ENCODE measurements around the gene SYNDIG1. TPM values are rescaled to one million over a fixed set of nuclear protein-coding genes. Genes with fewer than 3 reads are reported as not detected.

Gene SYNDIG1
- total and polyA plus RNA-seq, 4 donors = 0.20 to 5.0 (median 0.63) TPM

DNA sequence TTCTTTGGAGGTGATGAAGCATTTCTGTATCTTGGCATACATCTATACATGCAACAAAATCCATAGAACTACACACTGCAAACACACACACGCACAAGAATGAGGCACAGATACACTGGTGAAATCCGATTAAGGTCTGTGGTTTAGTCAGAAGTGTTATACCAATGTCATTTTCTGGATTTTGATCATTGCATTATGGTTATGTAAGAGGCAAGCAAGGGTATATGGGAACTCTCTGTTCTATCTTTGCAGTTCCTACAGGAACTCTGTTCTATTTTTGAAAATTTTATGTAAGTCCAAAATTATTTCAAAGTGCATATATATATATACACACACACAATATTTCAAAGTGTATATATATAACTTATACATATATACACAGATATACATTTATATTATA is 101.7 kb downstream of the SYNDIG1 start:
- Histone ChIP-seq H3K27ac (ENCODE audit: low read depth in 1 of 2, low read length in 1 of 2) (no peak overlapping the region), H3K9ac (ENCODE audit: insufficient read depth in 1 of 2, low read length in 2 of 2) (no peak overlapping the region), H3K36me3 (ENCODE audit: control insufficient read depth in 4 of 4, insufficient read depth in 4 of 4, low read length in 4 of 4) (no peaks in the 10 kb centered on the region), H3K4me1 (ENCODE audit: control insufficient read depth in 5 of 5, insufficient read depth in 5 of 5, low read length in 5 of 5) (no peaks in the 10 kb centered on the region), H3K27me3 (ENCODE audit: control insufficient read depth in 3 of 3, insufficient read depth in 3 of 3, low read length in 2 of 3) (peaks cover 0 to 5% (median 4%) of the 10 kb centered on the region in 3 donors), H3K9me3 (ENCODE audit: control insufficient read depth in 4 of 4, insufficient read depth in 3 of 4, low read length in 3 of 4) (peaks cover 0 to 7% (median 0%) of the 10 kb centered on the region in 4 donors), H3K4me3 (no peak overlapping the region)
- DNase-seq (no peak), ATAC-seq (ENCODE audit: insufficient read depth, low FRiP score) (no peak)
- TF ChIP-seq CTCF (IDR thresholded peaks at IDR 0.05; ENCODE audit: control extremely low read depth, extremely low read depth) = no peak
- 82 to 95% methylated on average over 2 of the region's 2 CpGs for WGBS, 2 donors

GRCh38 chr20:24572140-24572539 is 102.7 kb downstream of the SYNDIG1 start:
- DNase-seq (no peak), ATAC-seq (ENCODE audit: insufficient read depth, low FRiP score) (no peak)
- no peak for TF ChIP-seq CTCF (IDR thresholded peaks at IDR 0.05; ENCODE audit: control extremely low read depth, extremely low read depth)
- no peak overlapping the region for H3K27ac ChIP-seq (ENCODE audit: low read depth in 1 of 2, low read length in 1 of 2)
- H3K9me3 ChIP-seq (ENCODE audit: control insufficient read depth in 4 of 4, insufficient read depth in 3 of 4, low read length in 3 of 4) = no peaks in the 10 kb centered on the region
- no peak overlapping the region for H3K9ac ChIP-seq (ENCODE audit: insufficient read depth in 1 of 2, low read length in 2 of 2)
- H3K4me3 ChIP-seq = no peak overlapping the region
- WGBS, 2 donors = 77 to 92% methylated on average over 7 of the region's 7 CpGs
- peaks cover 0 to 5% (median 3%) of the 10 kb centered on the region in 3 donors for H3K27me3 ChIP-seq (ENCODE audit: control insufficient read depth in 3 of 3, insufficient read depth in 3 of 3, low read length in 2 of 3)
- H3K4me1 ChIP-seq (ENCODE audit: control insufficient read depth in 5 of 5, insufficient read depth in 5 of 5, low read length in 5 of 5) = no peaks in the 10 kb centered on the region
- H3K36me3 ChIP-seq (ENCODE audit: control insufficient read depth in 4 of 4, insufficient read depth in 4 of 4, low read length in 4 of 4) = no peaks in the 10 kb centered on the region

DNA sequence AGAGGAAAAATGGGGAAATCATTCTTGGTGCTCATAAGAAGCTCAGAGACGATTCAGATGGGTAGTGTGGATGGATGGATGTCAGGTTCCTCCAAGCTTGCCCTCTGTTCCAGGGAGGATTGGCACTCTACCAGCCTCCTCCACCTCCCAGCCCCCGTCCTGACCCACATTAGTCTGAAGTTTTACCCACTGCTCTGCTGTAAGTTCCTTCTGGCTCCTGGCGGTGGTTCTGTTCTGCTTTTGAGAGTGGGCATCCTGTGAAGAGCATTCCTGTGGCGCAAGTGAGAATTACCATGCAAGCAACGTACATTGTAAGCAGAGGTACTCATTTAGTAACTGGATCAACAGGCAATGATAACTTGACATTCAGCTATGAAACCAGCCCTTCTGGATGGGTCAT is 103.4 kb downstream of the SYNDIG1 start:
- DNase-seq = no peak
- 72 to 73% methylated on average over 5 of the region's 5 CpGs for WGBS, 2 donors
- no peak for ATAC-seq (ENCODE audit: insufficient read depth, low FRiP score)
- H3K4me3 ChIP-seq = no peak overlapping the region
- H3K27ac ChIP-seq (ENCODE audit: low read depth in 1 of 2, low read length in 1 of 2) = no peak overlapping the region
- no peak overlapping the region for H3K9ac ChIP-seq (ENCODE audit: insufficient read depth in 1 of 2, low read length in 2 of 2)
- no peaks in the 10 kb centered on the region for H3K36me3 ChIP-seq (ENCODE audit: control insufficient read depth in 4 of 4, insufficient read depth in 4 of 4, low read length in 4 of 4)
- H3K4me1 ChIP-seq (ENCODE audit: control insufficient read depth in 5 of 5, insufficient read depth in 5 of 5, low read length in 5 of 5) = no peaks in the 10 kb centered on the region
- H3K9me3 ChIP-seq (ENCODE audit: control insufficient read depth in 4 of 4, insufficient read depth in 3 of 4, low read length in 3 of 4) = no peaks in the 10 kb centered on the region
- no peak for TF ChIP-seq CTCF (IDR thresholded peaks at IDR 0.05; ENCODE audit: control extremely low read depth, extremely low read depth)
- H3K27me3 ChIP-seq (ENCODE audit: control insufficient read depth in 3 of 3, insufficient read depth in 3 of 3, low read length in 2 of 3) = peaks cover 0 to 5% (median 0%) of the 10 kb centered on the region in 3 donors

GRCh38 chr20:24573557-24573956 is 104.1 kb downstream of the SYNDIG1 start:
- H3K4me3 ChIP-seq = no peak overlapping the region
- H3K27ac ChIP-seq (ENCODE audit: low read depth in 1 of 2, low read length in 1 of 2) = no peak overlapping the region
- peaks cover 0 to 2% (median 0%) of the 10 kb centered on the region in 4 donors for H3K9me3 ChIP-seq (ENCODE audit: control insufficient read depth in 4 of 4, insufficient read depth in 3 of 4, low read length in 3 of 4)
- no peak for TF ChIP-seq CTCF (IDR thresholded peaks at IDR 0.05; ENCODE audit: control extremely low read depth, extremely low read depth)
- WGBS, 2 donors = 91 to 94% methylated on average over 6 of the region's 6 CpGs
- no peak overlapping the region for H3K9ac ChIP-seq (ENCODE audit: insufficient read depth in 1 of 2, low read length in 2 of 2)
- H3K36me3 ChIP-seq (ENCODE audit: control insufficient read depth in 4 of 4, insufficient read depth in 4 of 4, low read length in 4 of 4) = no peaks in the 10 kb centered on the region
- ATAC-seq (ENCODE audit: insufficient read depth, low FRiP score) (no peak), DNase-seq (no peak)
- no peaks in the 10 kb centered on the region for H3K4me1 ChIP-seq (ENCODE audit: control insufficient read depth in 5 of 5, insufficient read depth in 5 of 5, low read length in 5 of 5)
- peaks cover 0 to 1% (median 0%) of the 10 kb centered on the region in 3 donors for H3K27me3 ChIP-seq (ENCODE audit: control insufficient read depth in 3 of 3, insufficient read depth in 3 of 3, low read length in 2 of 3)

All from lung (tissue), 12 donors.